Dedifferentiated amniotic fluid mesenchymal stem cell (primary cell): ENCODE results near the gene NXT2.
"Not testable (repeated sequence)": the region's sequence is repeated elsewhere in the genome, so short reads cannot be mapped to it uniquely, and the experiment has no call there.

Experiments used
- DNase-seq: peaks from one replicate; pipeline ENCODE4 v3.0.0-alpha.2; 2016; ENCODE audit errors: extremely low spot score

NXT2 gene

GRCh38 chrX:109536439-109537323, at the start of gene NXT2:
Gene NXT2 (plus strand): TSS chrX:109536844. CDS start chrX:109537007, 163 bp downstream.
- peak; percentile 83 for DNase-seq

GRCh38 chrX:109487640-109488039, 49.0 kb upstream of the NXT2 start:
- no peak for DNase-seq

GRCh38 chrX:109489174-109489573, 47.5 kb upstream of the NXT2 start:
- no peak for DNase-seq

- DNase-seq: no peak
Measured at GRCh38 chrX:109498434-109498833, 38.2 kb upstream of the NXT2 start.

- DNase-seq: no peak
Measured at GRCh38 chrX:109501176-109501575, 35.5 kb upstream of the NXT2 start.

DNA sequence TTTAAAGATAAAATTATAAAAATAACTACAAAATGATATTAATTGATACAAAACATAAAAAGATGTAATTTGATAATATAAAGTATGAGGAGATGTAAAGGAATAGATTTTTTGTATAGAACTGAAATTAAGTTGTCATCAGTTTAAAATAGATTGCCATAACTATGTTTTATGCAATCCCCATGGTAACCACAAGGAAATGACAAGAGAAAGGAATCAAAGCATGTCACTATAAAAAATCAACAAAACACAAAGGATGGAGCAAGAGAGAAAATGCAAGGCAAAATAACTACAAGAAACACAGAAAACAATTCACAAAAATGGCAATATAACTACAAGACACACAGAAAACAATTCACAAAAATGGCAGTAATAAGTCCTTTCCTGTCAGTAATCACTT, 27.7 kb upstream of the NXT2 start:
- no peak for DNase-seq

- no peak for DNase-seq
Measured at GRCh38 chrX:109511113-109511512, 25.5 kb upstream of the NXT2 start.

GRCh38 chrX:109519001-109519400, 17.6 kb upstream of the NXT2 start:
- no peak for DNase-seq

DNA sequence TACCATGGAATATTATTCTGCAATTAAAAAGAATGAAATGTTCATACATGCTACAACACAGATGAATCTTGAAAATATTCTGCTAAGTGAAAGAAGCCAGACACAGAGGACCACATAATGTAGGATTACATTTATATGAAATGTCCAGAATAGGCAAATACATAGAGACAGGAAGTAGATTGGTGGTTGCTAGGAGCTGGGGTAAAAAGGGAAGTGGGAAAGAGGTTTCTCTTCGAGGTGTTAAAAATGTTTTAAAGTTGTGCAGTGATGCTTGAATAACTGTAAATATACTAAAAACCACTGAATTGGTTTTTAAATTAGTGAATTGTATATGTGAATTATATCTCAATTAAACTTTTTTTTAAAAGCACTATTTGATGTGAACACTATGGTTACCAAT, 3.6 kb upstream of the NXT2 start:
- no peak for DNase-seq

GRCh38 chrX:109533631-109534030, 3.0 kb upstream of the NXT2 start:
- DNase-seq: no peak

DNA sequence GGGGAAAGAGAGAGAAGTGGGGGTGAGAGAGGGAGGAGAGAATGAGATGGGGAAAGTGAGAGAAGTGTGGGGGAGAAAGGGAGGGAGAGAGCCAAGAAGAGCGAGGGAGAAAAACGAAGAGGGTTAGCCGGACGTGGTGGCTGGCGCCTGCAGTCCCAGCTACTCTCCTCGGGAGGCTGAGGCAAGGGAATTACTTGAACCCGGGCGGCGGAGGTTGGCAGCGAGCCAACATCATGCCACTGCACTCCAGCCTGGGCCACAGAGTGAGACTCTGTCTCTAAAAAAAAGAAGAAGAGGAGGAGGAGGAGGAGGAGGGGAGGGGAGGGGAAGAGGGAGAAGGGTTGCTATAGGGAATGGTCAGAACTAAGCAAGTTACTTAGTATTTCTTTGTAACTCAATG, 1.7 kb upstream of the NXT2 start:
- DNase-seq: no peak

- DNase-seq: no peak
Measured at GRCh38 chrX:109535578-109535977, 1.1 kb upstream of the NXT2 start.

DNA sequence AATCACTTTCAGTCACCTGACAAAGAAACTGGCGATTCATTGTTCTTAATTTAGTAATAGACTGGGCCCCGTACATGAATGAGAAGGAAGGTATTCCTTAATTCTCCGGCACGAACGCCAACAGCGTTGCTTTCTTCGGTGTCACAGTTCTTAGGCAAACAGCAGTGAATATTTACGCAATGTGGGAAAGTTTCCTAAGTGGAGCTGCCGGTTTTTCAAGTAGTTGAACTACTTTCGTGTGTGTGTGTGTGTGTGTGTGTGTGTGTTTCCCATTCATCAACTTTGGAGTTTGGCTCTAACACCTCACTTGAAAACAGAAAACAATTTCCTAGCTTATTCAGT, 651 bp downstream of the NXT2 start:
- peak; percentile 32 for DNase-seq

DNA sequence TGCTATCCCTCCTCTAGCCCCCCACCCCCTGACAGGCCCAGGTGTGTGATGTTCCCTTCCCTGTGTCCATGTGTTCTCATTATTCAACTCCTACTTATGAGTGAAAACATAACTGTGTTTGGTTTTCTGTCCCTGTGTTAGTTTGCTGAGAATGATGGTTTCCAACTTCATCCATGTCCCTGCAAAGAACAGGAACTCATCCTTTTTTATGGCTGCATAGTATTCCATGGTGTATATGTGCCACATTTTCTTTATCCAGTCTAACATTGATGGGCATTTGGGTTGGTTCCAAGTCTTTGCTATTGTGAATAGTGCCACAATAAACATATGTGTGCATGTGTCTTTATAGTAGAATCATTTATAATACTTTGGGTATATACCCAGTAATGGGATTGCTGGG, 2.4 kb downstream of the NXT2 start:
- DNase-seq: not testable (repeated sequence)

- DNase-seq: no peak
Measured at GRCh38 chrX:109553862-109554261, 17.2 kb downstream of the NXT2 start.

GRCh38 chrX:109576083-109576482, 39.4 kb downstream of the NXT2 start:
- DNase-seq: not testable (repeated sequence)

DNA sequence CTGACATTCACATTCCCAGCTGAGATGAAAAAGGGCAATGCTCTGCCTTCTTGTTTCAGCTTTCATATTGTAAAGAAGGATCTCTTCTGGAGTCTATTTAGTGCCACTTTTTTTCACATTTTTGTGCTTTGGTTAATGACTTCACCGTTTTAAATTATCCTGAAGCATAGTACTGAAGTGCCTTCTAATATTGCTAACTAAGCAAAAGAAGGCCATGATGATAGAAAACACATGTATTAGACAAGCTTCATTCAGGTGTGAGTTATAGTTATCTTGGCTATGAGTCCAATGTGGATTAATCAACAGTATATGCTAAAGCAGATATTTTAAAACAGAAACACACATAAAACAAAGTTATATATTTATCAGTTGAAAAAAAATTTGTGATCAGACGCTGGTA, 40.4 kb downstream of the NXT2 start:
- no peak for DNase-seq

DNA sequence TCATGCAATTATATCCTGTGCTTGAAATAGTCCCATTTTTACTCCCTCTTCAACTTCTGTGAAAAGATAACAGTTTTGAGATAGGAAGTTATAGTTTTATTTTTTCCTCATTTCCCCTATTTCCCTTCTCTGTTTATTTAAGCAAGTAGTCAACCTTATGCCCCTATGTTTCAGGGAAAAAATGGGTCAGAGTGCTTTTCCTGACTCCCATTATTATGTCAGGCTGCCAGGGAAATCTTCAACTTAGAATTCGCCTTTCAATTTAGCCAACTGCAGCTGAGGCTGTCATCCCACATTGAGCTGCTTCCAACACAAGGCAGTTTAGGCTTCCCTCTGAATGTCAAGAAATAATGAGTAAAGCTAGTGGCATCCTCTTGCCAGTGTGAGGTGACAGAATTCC, 42.3 kb downstream of the NXT2 start:
- DNase-seq: no peak

DNA sequence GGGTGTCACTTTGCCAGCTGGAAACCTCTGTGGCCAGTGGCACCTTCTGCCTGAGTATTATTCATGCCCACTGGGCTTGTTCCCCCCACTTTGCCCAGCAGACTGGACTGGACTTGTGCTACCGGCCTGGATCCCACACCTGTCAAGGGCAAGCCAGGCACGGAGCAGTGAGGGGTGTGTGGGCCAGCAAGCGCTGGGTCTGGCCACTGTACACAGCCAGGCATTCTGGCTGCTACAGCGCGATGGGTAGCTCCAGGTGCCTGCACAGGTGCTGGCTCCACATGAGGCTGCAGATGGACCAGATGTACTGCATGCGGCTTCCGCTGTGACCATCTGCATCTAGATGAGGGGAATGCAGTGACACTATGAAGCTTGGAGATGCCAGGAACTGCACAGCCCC, 48.8 kb downstream of the NXT2 start:
- DNase-seq: no peak

- no peak for DNase-seq
Measured at GRCh38 chrX:109590176-109590575, 53.5 kb downstream of the NXT2 start.
